GM12892 (cell line): ENCODE measurements around the gene RET.

Source experiments
- DNase-seq: peaks from one replicate; pipeline ENCODE4 v3.0.0; 2011; ENCODE audit not compliant: insufficient read length
- FAIRE-seq: peaks from 2 replicates; lab custom pipeline; 2011; peaks lifted over from hg19 to GRCh38; lab: Jason Lieb, UNC
- POLR2A ChIP-seq: IDR thresholded peaks from 2 replicates; pipeline ENCODE4 v1.6.1; 2011; ENCODE audit warnings: low read depth, low read length, control low read depth
- POLR2AphosphoS5 ChIP-seq: IDR thresholded peaks from 2 replicates; pipeline ENCODE4 v1.6.1; 2011; ENCODE audit warnings: low read depth, low read length, control low read depth
- TAF1 ChIP-seq: IDR thresholded peaks from 2 replicates; pipeline ENCODE4 v1.6.1; 2011; ENCODE audit warnings: low read depth, mild to moderate bottlenecking, control low read depth, low read length, borderline replicate concordance

The RET gene

GRCh38 chr10:43077421-43078171 lies 727 bp downstream of the RET start:
- DNase-seq (no peak), FAIRE-seq (no peak)
- TF ChIP-seq POLR2A (no peak), TAF1 (no peak), POLR2AphosphoS5 (no peak)

- no peak for FAIRE-seq
- TF ChIP-seq POLR2AphosphoS5 (no peak), TAF1 (no peak), POLR2A (no peak)
- no peak for DNase-seq
These were observed 1.5 kb downstream of the RET start for GRCh38 chr10:43078175-43078985.

DNA sequence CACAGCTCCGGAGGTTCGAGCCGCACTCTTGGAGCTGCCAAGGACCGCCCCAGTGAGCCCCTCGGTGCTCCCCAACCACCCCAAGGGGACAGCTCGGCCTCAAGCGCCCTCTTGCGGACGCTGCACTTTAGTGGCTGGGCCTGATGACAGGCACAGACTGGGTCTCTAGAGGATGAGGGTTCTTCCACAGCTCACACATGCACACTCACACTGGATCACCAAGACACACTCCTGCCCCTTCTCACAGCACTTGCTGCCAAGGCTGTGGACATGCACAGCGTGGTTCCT lies 2.1 kb downstream of the RET start:
- TF ChIP-seq TAF1 (no peak), POLR2AphosphoS5 (no peak), POLR2A (no peak)
- no peak for FAIRE-seq
- DNase-seq = peak; percentile 56

- no peak for DNase-seq
These were observed 3.0 kb downstream of the RET start for GRCh38 chr10:43079856-43080255.

GRCh38 chr10:43082087-43082486 lies 5.2 kb downstream of the RET start:
- no peak for TF ChIP-seq POLR2AphosphoS5
- no peak for TF ChIP-seq POLR2A
- no peak for TF ChIP-seq TAF1
- no peak for FAIRE-seq
- DNase-seq = no peak

More at GRCh38 chr10:43079856-43080255, 3.0 kb downstream of the RET start:
- TF ChIP-seq TAF1 (no peak), POLR2A (no peak), POLR2AphosphoS5 (no peak)
- FAIRE-seq = no peak

GRCh38 chr10:43082746-43083145 lies 5.9 kb downstream of the RET start:
- DNase-seq (no peak), FAIRE-seq (no peak)
- no peak for TF ChIP-seq TAF1
- TF ChIP-seq POLR2AphosphoS5 = no peak
- no peak for TF ChIP-seq POLR2A

DNA sequence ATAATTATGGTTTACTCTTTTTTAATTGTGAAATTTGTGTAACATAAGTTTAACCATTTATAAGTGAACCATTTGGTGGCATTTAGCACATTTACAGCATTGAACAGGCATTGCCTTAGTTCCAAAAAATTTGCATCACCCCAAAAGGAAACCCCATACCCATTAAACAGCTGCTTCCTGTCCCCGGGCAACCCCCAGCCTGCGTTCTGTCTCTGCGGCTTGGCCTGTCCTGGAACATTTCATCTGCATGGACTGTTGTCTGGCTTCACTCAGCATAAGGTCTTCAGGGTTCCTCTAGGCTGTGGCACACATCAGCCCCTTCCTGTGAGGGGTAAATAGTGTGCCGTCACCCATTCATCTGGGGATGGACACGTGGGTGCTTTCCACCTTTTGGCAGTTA lies 6.9 kb downstream of the RET start:
- no peak for FAIRE-seq

GRCh38 chr10:43084812-43085211 lies 7.9 kb downstream of the RET start:
- FAIRE-seq = no peak

More for the DNA sequence above, 6.9 kb downstream of the RET start:
- no peak for DNase-seq
- TF ChIP-seq TAF1 (no peak), POLR2AphosphoS5 (no peak)

GRCh38 chr10:43086321-43086942 lies 9.6 kb downstream of the RET start:
- TF ChIP-seq POLR2A = no peak
- no peak for TF ChIP-seq POLR2AphosphoS5
- TF ChIP-seq TAF1 = no peak
- DNase-seq = no peak
- FAIRE-seq = no peak

More at GRCh38 chr10:43084812-43085211, 7.9 kb downstream of the RET start:
- no peak for TF ChIP-seq TAF1
- TF ChIP-seq POLR2A = no peak
- TF ChIP-seq POLR2AphosphoS5 = no peak
- no peak for DNase-seq

- FAIRE-seq = no peak
- TF ChIP-seq POLR2AphosphoS5 (no peak), POLR2A (no peak), TAF1 (no peak)
These were observed 12.7 kb downstream of the RET start for GRCh38 chr10:43089519-43089918.

DNA sequence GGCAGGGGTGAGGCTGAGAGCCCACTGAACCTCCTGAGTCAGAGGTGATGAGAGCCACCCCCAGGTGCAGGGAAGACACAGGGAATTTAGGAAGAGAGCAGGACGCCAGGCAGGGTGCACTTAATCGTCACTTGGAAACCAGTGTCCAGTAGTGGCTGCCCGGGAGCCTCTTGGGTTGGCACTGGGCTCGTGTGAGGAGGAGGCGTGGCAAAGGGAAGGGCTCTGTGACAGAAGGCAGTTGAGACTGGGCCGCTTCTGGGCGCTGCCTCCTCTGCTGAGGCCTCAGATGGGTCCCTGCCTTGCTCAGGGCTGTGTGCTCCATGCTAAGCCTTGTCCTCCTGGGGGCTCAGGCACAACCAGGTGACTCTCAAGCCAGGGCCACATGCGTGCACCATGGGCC lies 13.3 kb downstream of the RET start:
- TF ChIP-seq POLR2A (no peak), POLR2AphosphoS5 (no peak), TAF1 (no peak)
- DNase-seq = no peak
- FAIRE-seq = no peak

More at GRCh38 chr10:43089519-43089918, 12.7 kb downstream of the RET start:
- no peak for DNase-seq

- FAIRE-seq (no peak), DNase-seq (no peak)
- no peak for TF ChIP-seq POLR2AphosphoS5
- no peak for TF ChIP-seq POLR2A
- no peak for TF ChIP-seq TAF1
These were observed 13.8 kb downstream of the RET start for GRCh38 chr10:43090664-43091063.
